K562 (cell line): Measurements from ENCODE around the gene RPUSD1. TPM values are rescaled to one million over a fixed set of nuclear protein-coding genes. Genes with fewer than 3 reads are reported as not detected.

Experiments used
- ADNP ChIP-seq: fragments of 200-800 bp; sonication (Bioruptor generic); IDR thresholded peaks from 2 replicates; pipeline ENCODE4 v1.6.1; 2016; ENCODE audit warnings: missing genetic modification characterization, missing compliant biosample characterization
- FOS ChIP-seq: IDR thresholded peaks from 3 replicates; pipeline ENCODE4 v1.6.1; 2011; ENCODE audit not compliant: insufficient read length; ENCODE audit errors: extremely low read depth
- FOXK2 ChIP-seq, 2 experiments: fragments of 450-650 bp; IDR thresholded peaks in 1 of 2; conservative IDR thresholded peaks in 1 of 2; 2 replicates each; pipeline ENCODE4 v1.6.1; 2016; ENCODE audit warnings: low read depth in 2 of 2, mild to moderate bottlenecking in 1 of 2
- TAF7 ChIP-seq: fragments of 450-650 bp; IDR thresholded peaks from 2 replicates; pipeline ENCODE4 v1.6.1; 2016; ENCODE audit warnings: missing genetic modification characterization, missing compliant biosample characterization
- ZNF644 ChIP-seq: fragments of 200-800 bp; sonication (Bioruptor generic); IDR thresholded peaks from 2 replicates; pipeline ENCODE4 v1.6.1; 2016; ENCODE audit warnings: low read depth, missing genetic modification characterization, missing compliant biosample characterization
- polyA plus RNA-seq, 8 experiments: library from polyadenylated mRNA; depleted of rRNA in 4 of 8; stranded (reverse) in 5 of 8; unstranded in 3 of 8; fragments of >200 nt; fragmentation: Nextera tagmentation in 2 of 8; fragmentation: Illumina TruSeq in 1 of 8; extraction: Ambion mirVana in 2 of 8; extraction: Trizol in 1 of 8; gene quantifications; 2 replicates each; pipeline versions ENCODE4 v1.2.1 to v1.2.3, GENCODE V29; 2011 to 2014; ENCODE audit warnings: inconsistent platforms in 1 of 8, missing spikeins in 1 of 8
- total RNA-seq, 7 experiments: library from RNA; depleted of rRNA in 6 of 7; stranded (reverse); fragments of >200 nt in 6 of 7; fragmentation: Illumina TruSeq in 2 of 7; extraction: Trizol in 2 of 7; gene quantifications; 2 replicates each; pipeline versions ENCODE4 v1.2.1 to v1.2.3, GENCODE V29; 2011 to 2021; ENCODE audit warnings: low replicate concordance in 1 of 7
- TF ChIP-seq, protein P1 (sequence below), 2 experiments: fragments of 450-650 bp; formaldehyde crosslinking in 1 of 2; IDR thresholded peaks; 2 replicates each; pipeline versions ENCODE4 v1.4.0 to v1.6.1; 2014 to 2020; ENCODE audit warnings: mild to moderate bottlenecking in 2 of 2, borderline replicate concordance in 1 of 2, low read depth in 1 of 2
- TF ChIP-seq, protein P2 (sequence below), 2 experiments: IDR thresholded peaks in 1 of 2; conservative IDR thresholded peaks in 1 of 2; 2 replicates each; pipeline ENCODE4 v1.6.1; 2016; ENCODE audit warnings: low read depth in 2 of 2, mild to moderate bottlenecking in 1 of 2, missing compliant biosample characterization in 1 of 2, missing genetic modification characterization in 1 of 2, moderate library complexity in 1 of 2
- TF ChIP-seq, protein P3 (sequence below): IDR thresholded peaks from 2 replicates; pipeline ENCODE4 v1.6.1; 2012; ENCODE audit warnings: low read depth, low read length, improper control_type of control experiment, borderline replicate concordance
- TF ChIP-seq, protein P4 (sequence below): sonication (generic); formaldehyde crosslinking; IDR thresholded peaks from 2 replicates; pipeline ENCODE4 v1.8.0; 2022; ENCODE audit warnings: mild to moderate bottlenecking, missing genetic modification reagents
- TF ChIP-seq, protein P5 (sequence below): conservative IDR thresholded peaks from 2 replicates; pipeline ENCODE4 v1.6.1; 2011; ENCODE audit warnings: low read depth, mild to moderate bottlenecking, low read length; ENCODE audit not compliant: control insufficient read depth

RPUSD1 gene
- total and polyA plus RNA-seq, 9 of the 15 experiments (the other 6 are each of a cell fraction or from before 2014, with no cell fraction given), result 0.45 to 56.6 (median 12.0) TPM

DNA sequence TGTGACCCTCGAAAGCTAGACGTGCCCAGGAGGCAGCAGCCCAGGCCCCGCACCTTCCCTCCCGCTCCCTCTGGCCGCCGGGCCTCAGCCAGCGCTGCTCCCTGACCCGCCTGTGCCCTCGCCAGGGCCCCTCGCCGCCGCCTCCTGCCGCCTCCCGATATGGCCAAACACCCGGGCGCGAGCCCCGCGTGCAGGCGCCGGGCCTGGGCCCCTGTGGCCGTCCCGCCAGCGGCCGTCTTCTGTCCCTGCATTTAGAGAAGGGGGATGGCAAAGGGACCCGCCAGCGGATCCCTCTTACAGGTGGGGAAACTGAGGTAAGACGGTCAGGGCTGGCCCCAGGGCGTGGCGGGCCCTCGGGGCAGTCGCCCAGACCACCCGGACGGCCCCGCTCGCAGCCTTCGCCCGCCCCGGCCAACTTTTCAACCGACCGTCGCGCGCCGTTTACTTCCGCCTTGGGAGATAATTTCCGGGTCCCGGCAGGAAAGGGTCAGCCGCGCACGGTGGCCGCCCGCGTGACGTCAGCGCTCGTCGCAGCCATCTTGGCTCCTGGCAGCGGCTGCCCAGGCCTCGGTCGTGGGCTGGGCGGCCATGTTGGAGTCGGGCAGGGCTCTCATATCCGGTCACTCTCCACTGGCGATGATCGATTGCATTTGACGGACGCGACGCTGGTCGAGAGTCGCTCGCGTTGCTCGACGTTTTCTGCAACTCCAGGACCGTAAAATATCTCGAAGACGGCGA, 19.3 kb upstream of the RPUSD1 start (continued):
- TF ChIP-seq, protein P1, sequence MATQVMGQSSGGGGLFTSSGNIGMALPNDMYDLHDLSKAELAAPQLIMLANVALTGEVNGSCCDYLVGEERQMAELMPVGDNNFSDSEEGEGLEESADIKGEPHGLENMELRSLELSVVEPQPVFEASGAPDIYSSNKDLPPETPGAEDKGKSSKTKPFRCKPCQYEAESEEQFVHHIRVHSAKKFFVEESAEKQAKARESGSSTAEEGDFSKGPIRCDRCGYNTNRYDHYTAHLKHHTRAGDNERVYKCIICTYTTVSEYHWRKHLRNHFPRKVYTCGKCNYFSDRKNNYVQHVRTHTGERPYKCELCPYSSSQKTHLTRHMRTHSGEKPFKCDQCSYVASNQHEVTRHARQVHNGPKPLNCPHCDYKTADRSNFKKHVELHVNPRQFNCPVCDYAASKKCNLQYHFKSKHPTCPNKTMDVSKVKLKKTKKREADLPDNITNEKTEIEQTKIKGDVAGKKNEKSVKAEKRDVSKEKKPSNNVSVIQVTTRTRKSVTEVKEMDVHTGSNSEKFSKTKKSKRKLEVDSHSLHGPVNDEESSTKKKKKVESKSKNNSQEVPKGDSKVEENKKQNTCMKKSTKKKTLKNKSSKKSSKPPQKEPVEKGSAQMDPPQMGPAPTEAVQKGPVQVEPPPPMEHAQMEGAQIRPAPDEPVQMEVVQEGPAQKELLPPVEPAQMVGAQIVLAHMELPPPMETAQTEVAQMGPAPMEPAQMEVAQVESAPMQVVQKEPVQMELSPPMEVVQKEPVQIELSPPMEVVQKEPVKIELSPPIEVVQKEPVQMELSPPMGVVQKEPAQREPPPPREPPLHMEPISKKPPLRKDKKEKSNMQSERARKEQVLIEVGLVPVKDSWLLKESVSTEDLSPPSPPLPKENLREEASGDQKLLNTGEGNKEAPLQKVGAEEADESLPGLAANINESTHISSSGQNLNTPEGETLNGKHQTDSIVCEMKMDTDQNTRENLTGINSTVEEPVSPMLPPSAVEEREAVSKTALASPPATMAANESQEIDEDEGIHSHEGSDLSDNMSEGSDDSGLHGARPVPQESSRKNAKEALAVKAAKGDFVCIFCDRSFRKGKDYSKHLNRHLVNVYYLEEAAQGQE (IDR thresholded peaks at IDR 0.05; ENCODE audit: borderline replicate concordance), result no peak
- TF ChIP-seq, protein P1 (CRISPR knock-in tag; IDR thresholded peaks at IDR 0.05; ENCODE audit: low read depth), result peak; percentile 66
- TF ChIP-seq, protein P2, sequence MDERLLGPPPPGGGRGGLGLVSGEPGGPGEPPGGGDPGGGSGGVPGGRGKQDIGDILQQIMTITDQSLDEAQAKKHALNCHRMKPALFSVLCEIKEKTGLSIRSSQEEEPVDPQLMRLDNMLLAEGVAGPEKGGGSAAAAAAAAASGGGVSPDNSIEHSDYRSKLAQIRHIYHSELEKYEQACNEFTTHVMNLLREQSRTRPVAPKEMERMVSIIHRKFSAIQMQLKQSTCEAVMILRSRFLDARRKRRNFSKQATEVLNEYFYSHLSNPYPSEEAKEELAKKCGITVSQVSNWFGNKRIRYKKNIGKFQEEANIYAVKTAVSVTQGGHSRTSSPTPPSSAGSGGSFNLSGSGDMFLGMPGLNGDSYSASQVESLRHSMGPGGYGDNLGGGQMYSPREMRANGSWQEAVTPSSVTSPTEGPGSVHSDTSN (CRISPR knock-in tag; IDR thresholded peaks at IDR 0.05; ENCODE audit: low read depth), result peak; percentile 83
- TF ChIP-seq, protein P2 (tag; conservative IDR thresholded peaks at IDR 0.05; ENCODE audit: low read depth), result peak; percentile 92
- TF ChIP-seq FOS, result no peak
- peak; percentile 76 to 77 for TF ChIP-seq FOXK2 (conservative IDR thresholded peaks at IDR 0.05 in 1 of 2, IDR thresholded peaks at IDR 0.05 in 1 of 2; ENCODE audit: low read depth in 2 of 2)
- TF ChIP-seq, protein P3, sequence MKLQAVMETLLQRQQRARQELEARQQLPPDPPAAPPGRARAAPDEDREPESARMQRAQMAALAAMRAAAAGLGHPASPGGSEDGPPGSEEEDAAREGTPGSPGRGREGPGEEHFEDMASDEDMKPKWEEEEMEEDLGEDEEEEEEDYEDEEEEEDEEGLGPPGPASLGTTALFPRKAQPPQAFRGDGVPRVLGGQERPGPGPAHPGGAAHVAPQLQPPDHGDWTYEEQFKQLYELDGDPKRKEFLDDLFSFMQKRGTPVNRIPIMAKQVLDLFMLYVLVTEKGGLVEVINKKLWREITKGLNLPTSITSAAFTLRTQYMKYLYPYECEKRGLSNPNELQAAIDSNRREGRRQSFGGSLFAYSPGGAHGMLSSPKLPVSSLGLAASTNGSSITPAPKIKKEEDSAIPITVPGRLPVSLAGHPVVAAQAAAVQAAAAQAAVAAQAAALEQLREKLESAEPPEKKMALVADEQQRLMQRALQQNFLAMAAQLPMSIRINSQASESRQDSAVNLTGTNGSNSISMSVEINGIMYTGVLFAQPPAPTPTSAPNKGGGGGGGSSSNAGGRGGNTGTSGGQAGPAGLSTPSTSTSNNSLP, result no peak
- TF ChIP-seq ADNP (tag), result no peak
- TF ChIP-seq ZNF644 (tag), result peak; percentile 77; the same call in 1 of the 2 replicates
- no peak for TF ChIP-seq TAF7 (tag)
- TF ChIP-seq, protein P4, sequence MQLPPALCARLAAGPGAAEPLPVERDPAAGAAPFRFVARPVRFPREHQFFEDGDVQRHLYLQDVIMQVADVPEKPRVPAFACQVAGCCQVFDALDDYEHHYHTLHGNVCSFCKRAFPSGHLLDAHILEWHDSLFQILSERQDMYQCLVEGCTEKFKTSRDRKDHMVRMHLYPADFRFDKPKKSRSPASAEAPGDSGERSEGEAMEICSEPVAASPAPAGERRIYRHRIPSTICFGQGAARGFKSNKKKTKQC (CRISPR knock-in tag), result peak; percentile 54
- TF ChIP-seq, protein P5, sequence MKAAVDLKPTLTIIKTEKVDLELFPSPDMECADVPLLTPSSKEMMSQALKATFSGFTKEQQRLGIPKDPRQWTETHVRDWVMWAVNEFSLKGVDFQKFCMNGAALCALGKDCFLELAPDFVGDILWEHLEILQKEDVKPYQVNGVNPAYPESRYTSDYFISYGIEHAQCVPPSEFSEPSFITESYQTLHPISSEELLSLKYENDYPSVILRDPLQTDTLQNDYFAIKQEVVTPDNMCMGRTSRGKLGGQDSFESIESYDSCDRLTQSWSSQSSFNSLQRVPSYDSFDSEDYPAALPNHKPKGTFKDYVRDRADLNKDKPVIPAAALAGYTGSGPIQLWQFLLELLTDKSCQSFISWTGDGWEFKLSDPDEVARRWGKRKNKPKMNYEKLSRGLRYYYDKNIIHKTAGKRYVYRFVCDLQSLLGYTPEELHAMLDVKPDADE, result peak; percentile 90
